HL-60/S4 (cell line): ENCODE data around the gene FAM181A.

Experiments used
- in situ Hi-C: fragments of 300-500 bp; cut with MboI; formaldehyde crosslinking; loops from 2 replicates; pipeline ENCODE4 v1.14.3; 2022; ENCODE audit warnings: low sequenced_read_pairs

FAM181A gene

DNA sequence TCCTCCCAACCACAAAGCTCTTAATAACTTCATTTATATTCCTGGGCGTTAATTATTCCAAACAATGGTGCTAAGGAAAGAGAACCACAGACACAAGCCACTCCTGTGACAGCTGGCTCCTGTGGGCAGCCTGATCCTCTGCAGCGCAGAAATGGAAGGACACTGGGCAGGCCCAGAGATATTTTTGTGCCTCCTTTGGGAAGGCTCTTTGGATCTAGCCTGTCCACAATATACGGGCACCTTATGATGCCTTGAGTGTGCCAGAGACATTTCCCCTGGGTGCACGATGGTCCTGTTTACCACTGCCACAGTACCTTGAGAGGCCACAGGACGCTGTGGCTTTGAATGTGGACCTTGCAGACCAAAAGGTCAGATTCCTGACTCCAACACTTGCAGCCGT, 47.2 kb downstream of the FAM181A start:
- in situ Hi-C loops: loop anchor here (25.0 kb wide), 1 partner anchor 1538 kb away; the partner anchor contains the start of gene SYNE3

- in situ Hi-C loops: loop anchor here (25.0 kb wide), 1 partner anchor 1537 kb away; the partner anchor contains the start of gene SYNE3
Observed at GRCh38 chr14:93974833-93975232, 47.7 kb downstream of the FAM181A start.

- in situ Hi-C loops: no loop called here
Observed at GRCh38 chr14:93975791-93976476, 48.8 kb downstream of the FAM181A start.

GRCh38 chr14:93976477-93977057, 49.4 kb downstream of the FAM181A start, which contains the start of gene ASB2:
Gene ASB2, minus strand, starts transcription at chr14:93976570. Its CDS starts 12,031 bp downstream, at chr14:93964539.
- in situ Hi-C loops: no loop called here

DNA sequence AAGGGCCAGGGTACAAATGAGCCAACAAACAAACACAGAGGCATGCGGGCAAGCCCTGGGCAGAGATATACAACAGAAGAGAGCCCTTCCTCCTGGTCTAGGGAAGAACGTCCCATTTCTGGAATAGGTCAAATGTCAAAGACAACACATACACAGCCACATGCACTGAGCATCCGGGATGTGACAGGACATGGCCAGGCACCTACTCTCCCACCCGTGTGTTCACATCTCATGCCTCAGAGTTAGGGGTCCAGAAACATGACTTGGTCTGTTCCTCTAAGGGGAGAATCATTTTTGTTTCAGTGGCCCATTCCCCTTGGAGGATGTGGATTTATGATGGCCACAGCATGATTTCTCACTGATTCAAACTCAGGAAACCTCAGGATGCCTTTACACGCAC, 50.0 kb downstream of the FAM181A start:
- in situ Hi-C loops: no loop called here

- in situ Hi-C loops: no loop called here
Observed at GRCh38 chr14:93977790-93978581, 50.8 kb downstream of the FAM181A start.

DNA sequence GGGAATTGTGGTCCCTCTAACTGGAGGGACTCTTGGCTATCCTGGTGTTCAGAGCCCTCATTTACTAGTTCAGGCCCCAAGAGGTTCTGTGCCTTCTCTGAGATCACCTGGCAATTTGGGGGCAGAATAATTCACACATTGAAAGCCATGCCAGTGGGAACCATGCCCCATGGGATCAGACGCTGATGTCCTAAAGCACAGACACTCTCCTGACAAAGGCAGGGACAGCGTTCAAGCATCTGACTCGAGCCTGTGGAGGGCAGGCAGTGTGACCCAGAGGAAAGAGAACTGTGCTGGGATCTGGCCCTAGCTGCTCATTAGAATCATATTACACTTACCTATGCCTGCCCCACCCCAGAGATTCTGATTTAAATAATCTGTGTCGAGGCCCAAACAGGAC, 51.6 kb downstream of the FAM181A start:
- in situ Hi-C loops: no loop called here
